D721Med (cell line): Measurements from ENCODE around the gene PASK.

ENCODE experiments used
- DNase-seq: peaks from one replicate; pipeline ENCODE4 v3.0.0; 2011; ENCODE audit warnings: low spot score; ENCODE audit not compliant: insufficient read length
- FAIRE-seq: peaks from 2 replicates; lab custom pipeline; 2011; peaks lifted over from hg19 to GRCh38; lab: Jason Lieb, UNC
- CTCF ChIP-seq: IDR thresholded peaks from 2 replicates; pipeline ENCODE4 v1.5.1; 2012; ENCODE audit warnings: mild to moderate bottlenecking, control low read depth; ENCODE audit not compliant: insufficient read depth; ENCODE audit errors: missing control alignments

PASK gene

GRCh38 chr2:241112046-241112445, 37.2 kb downstream of the PASK start:
- TF ChIP-seq CTCF, result no peak
- FAIRE-seq (no peak), DNase-seq (no peak)

GRCh38 chr2:241111440-241111805, 37.8 kb downstream of the PASK start:
- TF ChIP-seq CTCF, result no peak
- DNase-seq (no peak), FAIRE-seq (no peak)

GRCh38 chr2:241110607-241111439, 38.4 kb downstream of the PASK start:
- FAIRE-seq (no peak), DNase-seq (no peak)
- TF ChIP-seq CTCF, result no peak

GRCh38 chr2:241110089-241110606, 39.1 kb downstream of the PASK start:
- FAIRE-seq (no peak), DNase-seq (no peak)
- TF ChIP-seq CTCF, result no peak

- no peak for DNase-seq
- FAIRE-seq, result no peak
- no peak for TF ChIP-seq CTCF
These were observed 39.8 kb downstream of the PASK start for GRCh38 chr2:241109210-241110088.

GRCh38 chr2:241108271-241109209, 40.7 kb downstream of the PASK start:
- FAIRE-seq, result no peak
- TF ChIP-seq CTCF, result no peak
- DNase-seq, result no peak
